Activated naive CD4-positive, alpha-beta T cell (primary cell): ENCODE data around the gene BLTP2.
A peak's percentile ranks its signal among the peaks of the same experiment; 100 is the strongest.
"Not testable (repeated sequence)": the region's sequence is repeated elsewhere in the genome, so short reads cannot be mapped to it uniquely, and the experiment has no call there.

Experiments
- DNase-seq, 4 experiments: peaks; one replicate each; lab custom pipeline; 2025; lab: John Stamatoyannopoulos, UW

BLTP2 gene

DNA sequence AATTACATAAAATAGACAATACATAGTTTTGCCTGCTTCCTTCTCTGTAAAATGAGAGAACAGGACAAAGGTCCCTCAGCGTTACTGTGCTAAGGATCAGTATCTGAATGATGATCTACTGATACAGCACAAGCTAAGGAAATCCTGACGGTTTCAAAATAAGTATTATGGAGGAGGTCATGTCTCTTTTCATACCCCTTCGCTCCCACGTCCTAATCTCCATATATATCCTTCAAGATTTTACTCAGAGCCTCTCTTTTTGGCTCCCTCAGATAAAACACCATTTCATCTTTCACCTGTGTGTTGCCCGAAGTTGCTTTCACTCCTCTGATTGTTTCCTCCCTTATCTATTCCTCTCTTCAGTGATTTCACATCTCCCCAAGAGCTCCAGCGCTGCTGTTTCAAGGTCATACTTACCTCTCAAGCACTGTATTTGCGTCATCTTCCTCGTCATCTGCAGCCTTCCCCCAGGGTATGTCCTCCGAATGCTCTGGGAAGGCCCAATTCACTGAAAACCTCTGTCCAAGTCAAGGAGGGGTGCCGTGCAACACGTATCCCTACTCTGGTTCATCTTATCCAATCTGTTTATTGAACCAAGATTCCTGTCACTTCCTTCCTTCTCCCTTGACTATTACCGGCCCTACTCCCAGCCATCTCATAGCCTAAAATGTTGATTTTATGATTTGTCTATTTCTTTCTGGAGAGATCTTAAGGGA, 1.2 kb upstream of the BLTP2 start:
- no peak for DNase-seq

DNA sequence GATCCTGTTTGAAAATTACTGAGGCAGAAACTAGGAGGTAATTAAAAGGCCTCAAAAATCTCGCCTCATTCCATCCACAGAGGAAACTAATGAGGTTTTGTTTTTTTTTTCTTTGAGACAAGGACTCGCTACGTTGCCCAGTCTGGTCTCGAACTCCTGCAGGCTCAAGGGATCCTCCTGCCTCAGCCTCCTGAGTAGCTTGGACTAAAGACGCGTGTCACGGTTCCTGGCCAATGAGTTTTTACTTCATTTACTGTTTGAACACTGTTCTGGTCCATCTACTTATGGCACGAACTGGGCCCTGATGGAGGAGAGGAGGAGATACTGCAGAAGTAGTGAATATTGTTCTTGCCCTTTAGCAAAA, 600 bp upstream of the BLTP2 start:
- no peak for DNase-seq

- no peak for DNase-seq
Measured at GRCh38 chr17:28643983-28644786, 773 bp downstream of the BLTP2 start.

GRCh38 chr17:28641579-28641978, 3.4 kb downstream of the BLTP2 start:
- DNase-seq: no peak

GRCh38 chr17:28635506-28635905, 9.5 kb downstream of the BLTP2 start:
- DNase-seq: no peak

- no peak for DNase-seq
Measured at GRCh38 chr17:28634206-28634865, 10.6 kb downstream of the BLTP2 start.

DNA sequence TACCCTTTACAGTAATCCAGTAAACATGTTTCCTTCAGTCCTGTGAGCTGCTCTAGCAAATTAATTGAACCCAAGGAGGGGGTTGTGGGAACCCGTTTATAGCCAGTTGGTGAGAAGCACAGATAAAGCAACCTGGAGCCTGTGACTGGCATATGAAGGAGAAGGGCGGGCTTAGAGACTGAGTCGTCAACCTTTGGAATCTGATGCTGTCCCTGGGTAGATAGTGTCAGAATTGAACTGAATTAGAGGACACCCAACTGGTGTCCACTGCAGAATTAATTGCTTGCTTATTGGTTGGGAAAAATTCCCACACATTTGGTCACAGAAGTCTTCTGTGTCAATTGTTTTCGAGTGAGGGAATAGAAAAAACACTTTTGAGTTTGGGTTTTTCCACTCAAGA, 18.1 kb downstream of the BLTP2 start:
- no peak for DNase-seq

DNA sequence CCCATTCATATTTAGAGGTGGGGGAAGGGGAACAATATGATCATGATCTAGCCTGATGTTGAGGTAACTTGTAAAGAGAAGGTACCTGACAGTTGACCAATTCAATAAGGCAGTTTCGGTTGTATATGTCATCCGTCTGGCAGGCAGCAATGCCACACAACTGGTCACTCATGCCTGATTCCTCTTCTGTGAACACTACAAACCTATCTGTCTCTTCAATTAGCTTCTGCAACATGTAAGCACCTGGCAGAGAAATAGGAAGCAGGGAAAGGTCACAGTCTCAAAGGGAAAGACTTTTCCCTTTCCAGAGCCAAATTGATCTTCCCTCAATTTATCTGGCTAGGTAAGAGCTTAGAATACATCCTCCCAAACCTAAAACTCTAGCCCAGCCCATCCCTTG, 20.8 kb downstream of the BLTP2 start:
- DNase-seq: no peak

DNA sequence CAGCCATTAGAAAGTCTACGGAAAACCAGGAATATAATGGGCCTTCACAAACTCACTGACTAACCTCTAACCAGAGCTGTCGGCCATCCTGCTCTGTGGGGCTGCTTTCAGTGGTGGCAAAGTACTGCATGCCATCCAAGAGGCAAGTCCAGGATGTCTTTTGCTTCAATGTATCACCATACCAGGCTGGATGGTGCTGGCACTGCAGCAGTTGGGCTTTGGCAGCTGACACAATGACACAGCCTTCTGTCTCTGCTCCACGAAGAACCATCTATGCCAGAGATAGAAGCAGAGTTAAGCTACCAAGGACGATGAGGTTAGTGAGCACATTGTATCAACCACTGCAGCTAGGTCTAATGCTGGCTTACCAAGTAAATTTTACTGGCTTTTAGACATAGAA, 21.3 kb downstream of the BLTP2 start:
- no peak for DNase-seq

DNA sequence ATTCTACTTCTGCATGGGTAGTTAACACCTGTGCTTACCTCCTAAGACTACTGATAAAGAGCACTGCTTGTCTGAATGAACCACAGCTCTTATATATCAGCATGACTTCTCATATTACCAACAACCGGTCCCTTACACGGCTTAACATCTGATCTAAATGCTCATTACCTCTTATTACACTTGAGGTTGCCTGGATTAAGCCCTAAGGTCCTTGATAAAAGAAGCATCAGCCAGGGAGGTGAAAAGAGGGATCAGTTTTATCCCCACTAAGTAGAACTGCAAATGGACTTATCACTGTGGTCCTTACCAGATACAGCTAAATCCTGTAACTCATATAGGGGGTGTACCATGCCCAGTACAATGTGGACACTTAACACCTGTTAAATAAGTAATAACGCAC, 22.8 kb downstream of the BLTP2 start:
- no peak for DNase-seq

DNA sequence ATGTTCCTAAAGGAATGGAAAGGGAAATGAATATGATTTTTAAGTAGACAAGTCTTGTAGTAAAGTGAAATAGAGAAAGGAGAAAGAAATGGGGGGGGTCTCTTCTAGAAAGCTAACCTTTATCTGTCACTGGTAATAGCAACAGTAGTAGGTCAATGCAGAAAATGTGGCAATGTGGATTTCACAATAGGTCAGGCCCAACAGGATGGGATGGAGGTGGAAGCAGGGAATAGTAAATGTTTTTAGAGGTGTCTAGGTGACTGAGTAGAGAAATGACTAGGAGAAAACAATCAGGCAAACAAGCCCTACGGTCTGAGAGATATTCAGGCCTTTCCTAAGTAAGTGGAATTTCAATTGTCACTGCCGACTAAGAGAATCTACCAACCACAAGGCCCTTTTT, 24.9 kb downstream of the BLTP2 start:
- DNase-seq: no peak

DNA sequence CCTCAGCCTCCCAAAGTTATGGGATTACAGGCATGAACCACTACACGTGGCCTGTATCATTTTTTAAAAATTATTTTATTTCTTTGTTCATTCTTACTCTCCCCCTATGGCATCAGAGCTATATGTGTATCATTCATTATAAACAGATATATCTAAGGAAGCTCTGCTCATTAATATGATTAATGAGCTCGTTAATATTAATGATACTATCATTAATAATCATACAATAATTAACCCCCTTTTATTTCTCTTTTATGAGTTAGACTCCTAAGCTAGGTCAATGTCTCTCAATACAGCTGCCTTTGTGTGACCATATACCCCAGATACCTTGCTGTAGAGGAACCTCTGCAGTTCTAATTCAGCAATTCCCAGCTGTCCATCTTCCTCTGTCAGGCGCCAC, 26.5 kb downstream of the BLTP2 start:
- no peak for DNase-seq

DNA sequence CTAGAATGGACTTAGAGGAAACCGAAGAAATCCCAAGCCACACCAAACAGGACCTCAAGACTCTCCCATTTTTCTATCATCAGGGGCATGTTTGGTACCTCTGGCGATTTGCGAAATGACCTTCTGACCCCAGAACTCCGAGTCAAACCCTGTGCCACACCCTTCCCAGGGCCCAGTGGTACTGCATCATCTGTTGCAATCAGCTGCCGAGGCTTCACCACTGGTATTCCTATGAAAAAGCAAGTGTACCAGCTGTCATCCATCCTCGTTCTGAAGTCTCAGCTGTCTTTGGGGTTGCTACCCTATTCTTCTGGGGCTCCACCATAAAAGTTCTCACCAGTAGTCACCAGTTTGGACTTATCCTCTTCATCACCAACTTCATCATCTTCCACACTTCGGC, 28.7 kb downstream of the BLTP2 start:
- no peak for DNase-seq

DNA sequence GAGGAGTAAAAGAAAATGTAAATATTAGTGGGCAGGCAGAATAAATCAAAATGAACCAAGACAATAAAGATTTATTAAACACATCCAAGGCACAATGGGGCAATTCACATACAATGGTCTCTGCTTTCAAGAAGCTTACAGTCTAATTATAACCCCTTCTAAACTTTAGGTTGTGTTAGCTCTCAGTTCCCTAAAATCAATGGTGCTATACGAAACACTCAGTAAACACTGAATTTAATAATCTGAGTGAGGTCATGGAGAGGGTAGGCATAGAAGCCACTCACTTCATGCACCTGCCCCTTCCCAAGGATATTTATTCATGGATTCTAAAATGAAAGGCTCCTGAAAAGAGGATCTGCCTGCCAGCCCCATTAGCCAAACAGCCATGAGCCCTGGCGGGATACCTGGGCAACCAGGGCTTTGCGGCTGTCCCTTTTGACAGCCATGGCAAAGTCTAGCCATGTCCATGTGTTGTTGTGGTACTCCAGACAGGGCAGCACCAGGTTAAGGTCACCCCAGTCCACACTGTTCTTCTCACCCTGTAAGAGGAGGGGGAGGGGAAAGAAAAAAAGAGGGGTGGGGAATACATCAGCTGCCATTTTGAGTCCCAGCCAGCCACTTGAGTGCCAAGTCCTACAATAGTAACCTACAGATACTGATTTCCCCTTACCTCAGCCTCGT, 29.6 kb downstream of the BLTP2 start:
- DNase-seq: no peak

- DNase-seq: no peak
Measured at GRCh38 chr17:28613931-28614381, 31.0 kb downstream of the BLTP2 start, which contains the start of gene RSKR. Gene RSKR, minus strand, starts transcription at chr17:28614185. Its CDS starts 24 bp downstream, at chr17:28614161.

DNA sequence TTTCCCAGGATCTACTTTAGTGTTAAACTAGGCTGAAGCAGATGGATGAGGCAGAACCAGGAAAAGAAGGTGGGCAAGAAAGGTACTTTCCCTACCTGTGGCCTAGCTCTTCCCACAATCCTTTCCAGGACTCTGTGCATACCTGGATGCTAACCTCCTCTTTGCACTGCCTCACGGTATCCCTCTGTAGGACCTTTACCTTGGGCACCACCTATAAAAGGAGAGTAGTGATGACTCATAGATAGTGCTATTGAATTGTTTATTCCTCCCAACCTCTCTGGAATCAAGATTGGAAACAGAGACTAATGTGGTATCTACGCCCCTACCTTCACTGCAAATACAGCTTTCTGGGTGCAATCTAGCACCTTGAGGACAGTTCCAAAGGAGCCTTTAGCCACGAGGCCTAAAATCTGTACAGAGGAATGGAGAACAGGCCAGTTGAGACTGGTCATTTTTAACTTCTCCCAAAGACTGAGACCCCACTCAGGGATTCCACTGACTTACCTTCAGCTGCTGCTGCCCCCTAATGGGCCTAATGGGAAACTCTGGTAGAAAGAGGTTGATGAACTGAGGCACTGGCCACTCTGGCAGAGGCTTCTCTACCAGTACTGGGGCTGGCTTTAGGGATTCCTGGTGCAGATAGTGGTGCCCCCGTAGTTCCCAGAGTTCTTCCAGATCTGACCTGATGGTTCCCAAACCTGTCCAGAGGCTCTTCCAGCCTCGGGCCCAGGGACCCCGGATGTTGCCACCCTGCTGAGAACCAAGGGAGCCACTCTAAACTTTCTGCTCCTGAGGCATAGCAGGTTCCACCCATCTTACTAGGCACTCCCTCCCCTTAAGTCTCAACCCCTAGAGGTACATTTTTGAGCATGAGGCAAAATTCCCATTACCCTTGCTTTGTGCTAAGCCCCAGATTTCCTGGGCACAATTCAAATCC, 31.8 kb downstream of the BLTP2 start:
- DNase-seq: peak in 1 of 4 experiments; percentile 6

GRCh38 chr17:28612531-28612930, 32.4 kb downstream of the BLTP2 start:
- DNase-seq: no peak

DNA sequence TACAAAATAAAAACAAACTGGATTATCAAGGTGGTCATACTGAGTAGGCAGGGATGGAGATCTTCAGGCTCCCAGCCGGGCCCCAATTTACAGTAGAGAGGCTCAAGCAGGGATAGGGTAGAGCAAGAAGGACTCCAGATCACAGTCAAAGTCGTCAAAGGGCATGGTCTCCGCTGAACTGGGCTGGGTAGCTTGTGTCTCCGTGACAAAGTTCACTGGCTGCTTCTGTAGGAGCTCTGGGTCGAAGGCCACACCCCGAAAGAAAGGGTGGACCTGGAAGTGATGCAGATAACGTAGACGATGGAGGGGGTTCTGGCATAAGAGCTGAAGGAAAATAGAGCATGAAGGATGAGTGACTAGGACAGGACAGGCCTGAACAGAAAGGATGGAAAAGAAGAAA, 34.6 kb downstream of the BLTP2 start:
- DNase-seq: no peak

- DNase-seq: not testable (repeated sequence)
Measured at GRCh38 chr17:28604031-28604430, 40.9 kb downstream of the BLTP2 start.

GRCh38 chr17:28599311-28600184, 45.4 kb downstream of the BLTP2 start:
- DNase-seq: peak in 3 of 4 experiments; percentile 33 to 57 (median 53)
